Upper lobe of right lung (tissue), 1 donor: ENCODE results near the gene TMLHE. TPM values are rescaled to one million over a fixed set of nuclear protein-coding genes. Genes with fewer than 3 reads are reported as not detected.

ENCODE experiments used
- ATAC-seq: fragments of 200-7000 bp; cut with Tn5 transposase; one replicate; pipeline ENCODE4 v1.9.1; 2020; ENCODE audit warnings: mild to moderate bottlenecking, moderate library complexity
- DNase-seq: peaks from one replicate; pipeline ENCODE4 v3.0.0-alpha.2; 2020
- H3K27ac ChIP-seq: fragments of 200-600 bp; one replicate; pipeline ENCODE4 v1.8.0; 2022
- H3K27me3 ChIP-seq: fragments of 200-600 bp; one replicate; pipeline ENCODE4 v1.8.0; 2022; ENCODE audit warnings: mild to moderate bottlenecking
- H3K36me3 ChIP-seq: fragments of 200-600 bp; one replicate; pipeline ENCODE4 v1.8.0; 2022
- H3K4me1 ChIP-seq: fragments of 200-600 bp; one replicate; pipeline ENCODE4 v1.8.0; 2022
- H3K4me3 ChIP-seq: fragments of 200-600 bp; one replicate; pipeline ENCODE4 v1.8.0; 2022; ENCODE audit warnings: mild to moderate bottlenecking
- H3K9me3 ChIP-seq: fragments of 200-600 bp; one replicate; pipeline ENCODE4 v1.8.0; 2022
- intact Hi-C: fragments of 100-400 bp; cut with DNase I; formaldehyde crosslinking; loops from one replicate; pipeline ENCODE4 v1.11.0; 2022
- microRNA-seq: library from miRNA; unstranded; fragments of <30 nt; microRNA quantifications from one replicate; pipeline ENCODE4 v1.2.0, GENCODE V29; 2020; ENCODE audit warnings: borderline microRNAs expressed
- total RNA-seq: library from RNA; stranded (reverse); fragmentation: NEBNext Ultra II Directional; extraction: Animal tissue kit (Norgen Biotek cat#: 25700); gene quantifications from one replicate; pipeline ENCODE4 v1.2.1, GENCODE V29; 2021
- TF ChIP-seq, protein P1 (sequence below): fragments of 200-600 bp; IDR thresholded peaks from one replicate; pipeline ENCODE4 v1.8.0; 2022; ENCODE audit warnings: antibody characterized with exemption
- donor health status: DM: no; HTN: yes; CAD: no; lungs with severe emphysema.

Gene TMLHE
- total RNA-seq, 1 donor from 2014 or later = 14.2 TPM

DNA sequence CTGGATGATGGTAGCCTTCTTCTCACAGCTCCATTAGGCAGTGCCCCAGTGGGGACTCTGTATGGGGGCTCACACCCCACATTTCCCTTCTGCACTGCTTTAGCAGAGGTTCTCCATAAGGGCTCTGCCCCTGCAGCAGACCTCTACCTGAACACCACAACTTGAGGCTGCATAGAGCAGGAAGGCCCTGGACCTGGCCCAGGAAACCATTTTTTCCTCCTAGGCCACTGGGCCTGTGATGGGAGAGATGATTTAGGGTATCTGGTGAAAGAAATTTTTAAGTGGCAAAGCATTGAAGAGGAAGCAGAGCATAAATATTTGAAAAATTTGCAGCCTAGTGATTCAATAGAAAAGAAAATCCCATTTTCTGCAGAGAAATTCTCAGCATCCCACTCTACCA is 171.7 kb downstream of the TMLHE start:
- DNase-seq (no peak), ATAC-seq (no peak)
- TF ChIP-seq, protein P1, sequence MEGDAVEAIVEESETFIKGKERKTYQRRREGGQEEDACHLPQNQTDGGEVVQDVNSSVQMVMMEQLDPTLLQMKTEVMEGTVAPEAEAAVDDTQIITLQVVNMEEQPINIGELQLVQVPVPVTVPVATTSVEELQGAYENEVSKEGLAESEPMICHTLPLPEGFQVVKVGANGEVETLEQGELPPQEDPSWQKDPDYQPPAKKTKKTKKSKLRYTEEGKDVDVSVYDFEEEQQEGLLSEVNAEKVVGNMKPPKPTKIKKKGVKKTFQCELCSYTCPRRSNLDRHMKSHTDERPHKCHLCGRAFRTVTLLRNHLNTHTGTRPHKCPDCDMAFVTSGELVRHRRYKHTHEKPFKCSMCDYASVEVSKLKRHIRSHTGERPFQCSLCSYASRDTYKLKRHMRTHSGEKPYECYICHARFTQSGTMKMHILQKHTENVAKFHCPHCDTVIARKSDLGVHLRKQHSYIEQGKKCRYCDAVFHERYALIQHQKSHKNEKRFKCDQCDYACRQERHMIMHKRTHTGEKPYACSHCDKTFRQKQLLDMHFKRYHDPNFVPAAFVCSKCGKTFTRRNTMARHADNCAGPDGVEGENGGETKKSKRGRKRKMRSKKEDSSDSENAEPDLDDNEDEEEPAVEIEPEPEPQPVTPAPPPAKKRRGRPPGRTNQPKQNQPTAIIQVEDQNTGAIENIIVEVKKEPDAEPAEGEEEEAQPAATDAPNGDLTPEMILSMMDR = no peak
- Histone ChIP-seq H3K4me3 (no peak overlapping the region), H3K9me3 (no peaks in the 10 kb centered on the region), H3K27ac (no peak overlapping the region), H3K4me1 (no peaks in the 10 kb centered on the region), H3K27me3 (no peaks in the 10 kb centered on the region), H3K36me3 (no peaks in the 10 kb centered on the region)
- intact Hi-C loops = no loop called here

Small RNA genes within 50 kb of the gene (microRNA-seq; reads per million reads assigned to microRNA genes)
- gene MIR1184-3 = not detected

Other genes with a start within 250 kb of the TMLHE start
- not detected for gene F8A2, start 230.9 kb downstream of the TMLHE start, total RNA-seq
- gene F8A3, start 154.3 kb downstream of the TMLHE start, total RNA-seq = not detected
- gene SPRY3, start 366 bp downstream of the TMLHE start, total RNA-seq = 0.98 TPM